Effector memory CD8-positive, alpha-beta T cell (primary cell): ENCODE measurements around the gene PSMD1.
"Not testable (repeated sequence)": the region's sequence is repeated elsewhere in the genome, so short reads cannot be mapped to it uniquely, and the experiment has no call there.

ENCODE experiments used
- ATAC-seq: fragments of 150-1000 bp; cut with Tn5 transposase; replicated peaks from 2 replicates; pipeline ENCODE4 v1.10.0; 2021; ENCODE audit warnings: mild to moderate bottlenecking, moderate library complexity
- DNase-seq, 3 experiments: peaks; one replicate each; pipeline ENCODE4 v3.0.0; 2021
- H3K27ac Mint-ChIP-seq, 2 donors: one replicate each; pipeline ENCODE4 v1.8.0; 2022; ENCODE audit warnings: mild to moderate bottlenecking in 2 of 2, mixed read lengths in 2 of 2, moderate library complexity in 2 of 2
- H3K27me3 Mint-ChIP-seq, 2 donors: one replicate each; pipeline ENCODE4 v1.8.0; 2022; ENCODE audit warnings: mixed read lengths in 2 of 2
- H3K36me3 Mint-ChIP-seq: one replicate; pipeline ENCODE4 v1.8.0; 2022; ENCODE audit warnings: mild to moderate bottlenecking, moderate library complexity, mixed read lengths; ENCODE audit not compliant: insufficient read depth
- H3K4me1 Mint-ChIP-seq, 2 donors: one replicate each; pipeline ENCODE4 v1.8.0; 2022; ENCODE audit warnings: low read depth in 2 of 2, mixed read lengths in 2 of 2
- H3K4me3 Mint-ChIP-seq, 2 donors: one replicate each; pipeline ENCODE4 v1.8.0; 2022; ENCODE audit warnings: mild to moderate bottlenecking in 2 of 2, mixed read lengths in 2 of 2, moderate library complexity in 2 of 2
- H3K9me3 Mint-ChIP-seq, 2 donors: one replicate each; pipeline ENCODE4 v1.8.0; 2022; ENCODE audit warnings: mixed read lengths in 2 of 2

PSMD1 gene

DNA sequence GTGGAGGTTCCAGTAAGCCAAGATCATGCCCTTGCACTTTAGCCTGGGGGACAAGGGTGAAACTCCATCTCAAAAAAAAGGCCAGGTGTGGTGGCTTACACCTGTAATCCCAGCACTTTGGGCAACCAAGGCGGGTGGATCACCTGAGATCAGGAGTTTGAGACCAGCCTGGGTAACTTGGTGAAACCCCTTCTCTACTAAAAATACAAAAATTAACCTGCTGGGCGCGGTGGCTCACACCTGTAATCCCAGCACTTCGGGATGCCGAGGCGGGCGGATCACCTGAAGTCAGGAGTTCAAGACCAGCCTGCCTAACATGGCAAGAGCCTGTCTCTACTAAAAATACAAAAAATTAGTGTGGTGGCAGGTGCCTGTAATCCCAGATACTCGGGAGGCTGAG, 84.1 kb downstream of the PSMD1 start:
- H3K4me3 Mint-ChIP-seq, DNase-seq, H3K27me3 Mint-ChIP-seq, ATAC-seq, H3K4me1 Mint-ChIP-seq, H3K9me3 Mint-ChIP-seq, H3K27ac Mint-ChIP-seq: not testable (repeated sequence)
- peaks cover 18% of the 10 kb centered on the region for H3K36me3 Mint-ChIP-seq

DNA sequence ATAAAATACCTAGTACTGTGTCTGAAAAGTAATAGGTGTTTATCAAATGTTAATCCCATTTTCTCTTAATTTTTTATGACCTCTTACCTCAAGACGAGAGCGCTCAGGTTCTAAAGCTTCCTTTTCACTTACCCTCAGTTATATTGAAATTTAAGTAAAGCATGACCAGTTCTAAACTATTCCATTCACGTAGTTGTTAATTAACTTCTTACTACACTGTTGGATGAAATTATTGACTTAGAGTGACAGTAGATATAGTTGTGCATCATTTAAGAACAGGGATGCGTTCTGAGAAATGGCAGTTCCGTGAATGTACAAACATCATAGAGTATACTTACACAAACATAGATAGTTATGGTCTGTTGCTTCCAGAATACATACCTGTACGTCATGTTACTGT, 88.2 kb downstream of the PSMD1 start:
- H3K4me3 Mint-ChIP-seq = no peak overlapping the region
- H3K4me1 Mint-ChIP-seq = peaks cover 0 to 4% of the 10 kb centered on the region in 2 donors
- peaks cover 35% of the 10 kb centered on the region for H3K36me3 Mint-ChIP-seq

DNA sequence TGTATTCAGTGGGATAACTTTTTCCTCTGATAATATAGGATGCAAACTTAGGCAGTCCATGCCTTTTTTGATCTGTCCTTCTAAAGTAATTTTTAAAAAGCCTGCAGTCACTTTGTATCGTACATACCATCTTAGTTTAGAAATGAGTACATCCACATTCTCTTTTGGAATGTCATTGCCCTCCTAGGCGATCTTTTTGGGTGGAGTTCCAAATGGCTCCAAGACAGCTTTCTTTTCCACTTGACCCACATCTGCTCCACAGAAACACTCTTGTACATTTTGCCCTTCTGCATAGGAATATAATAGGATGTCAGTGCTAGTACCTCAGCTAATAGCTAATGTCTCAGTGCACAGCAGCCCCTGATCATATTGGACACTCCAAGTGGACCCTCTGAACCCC, 90.0 kb downstream of the PSMD1 start:
- peaks cover 29% of the 10 kb centered on the region for H3K36me3 Mint-ChIP-seq

More for the DNA sequence above, 88.2 kb downstream of the PSMD1 start:
- Mint-ChIP-seq H3K27me3 (no peaks in the 10 kb centered on the region), H3K9me3 (no peaks in the 10 kb centered on the region), H3K27ac (no peak overlapping the region)
- ATAC-seq (no peak), DNase-seq (no peak)

DNA sequence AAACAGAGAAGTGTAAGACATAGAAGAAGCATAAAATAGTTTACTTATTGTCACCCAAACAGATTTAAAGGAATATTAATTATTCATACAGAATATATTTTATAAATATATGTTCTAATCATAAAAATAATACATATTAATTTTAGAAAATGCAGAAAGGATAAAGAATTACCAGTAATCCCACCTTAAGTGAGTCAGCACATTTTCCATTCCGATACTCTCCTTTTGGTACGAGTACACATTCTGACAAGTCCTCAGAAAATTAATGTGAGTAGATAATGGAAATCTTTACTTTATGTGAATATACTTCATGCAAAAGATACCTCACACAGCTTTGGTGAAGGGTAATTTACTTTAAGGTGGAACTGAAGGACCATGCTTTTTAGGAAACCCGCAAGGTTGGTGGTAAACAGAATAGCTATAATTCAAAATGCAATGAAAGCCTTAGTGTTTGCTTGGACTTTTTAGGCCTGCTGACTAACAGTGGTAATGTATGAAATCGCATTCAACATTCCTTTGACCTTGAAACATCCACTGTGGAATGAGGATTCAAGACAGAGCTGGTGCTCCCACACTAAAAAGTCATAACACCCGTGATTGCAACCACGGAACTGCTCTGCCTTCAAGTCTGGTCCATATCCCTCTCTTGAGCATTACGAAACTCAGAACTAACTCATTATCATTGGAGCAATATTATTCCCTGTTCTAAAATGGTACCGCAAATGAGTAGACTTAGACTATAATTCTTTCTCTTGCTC, 96.3 kb downstream of the PSMD1 start:
- Mint-ChIP-seq H3K27me3 (no peaks in the 10 kb centered on the region), H3K36me3 (peaks cover 25% of the 10 kb centered on the region), H3K9me3 (no peaks in the 10 kb centered on the region), H3K4me3 (no peak overlapping the region), H3K4me1 (no peaks in the 10 kb centered on the region), H3K27ac (no peak overlapping the region)
- no peak for DNase-seq
- no peak for ATAC-seq

More for the DNA sequence above, 90.0 kb downstream of the PSMD1 start:
- no peaks in the 10 kb centered on the region for H3K27me3 Mint-ChIP-seq
- H3K9me3 Mint-ChIP-seq = no peaks in the 10 kb centered on the region
- H3K4me3 Mint-ChIP-seq = no peak overlapping the region
- H3K4me1 Mint-ChIP-seq = no peaks in the 10 kb centered on the region
- peak overlapping the region in 1 of 2 donors; percentile 26 for H3K27ac Mint-ChIP-seq
- DNase-seq = no peak
- no peak for ATAC-seq

DNA sequence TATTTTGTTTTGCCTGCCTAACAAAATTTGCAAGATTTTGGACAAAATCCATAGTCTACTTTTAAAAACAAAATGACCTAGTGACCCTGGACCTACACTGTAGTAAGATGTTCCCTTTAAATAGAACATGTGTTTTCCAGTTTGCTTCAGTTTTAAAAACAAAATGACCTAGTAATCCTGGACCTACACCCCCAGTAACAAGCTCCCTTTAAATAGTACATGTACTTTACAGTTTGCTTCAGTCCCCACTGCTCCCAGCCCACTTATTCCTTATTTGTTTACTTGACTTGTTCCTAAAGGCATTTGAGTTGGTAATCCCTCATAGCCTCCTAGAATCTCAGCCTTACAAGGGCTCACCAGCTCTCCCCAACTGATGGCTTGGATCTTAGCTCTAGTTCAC, 102.6 kb downstream of the PSMD1 start:
- Mint-ChIP-seq H3K27ac (peak overlapping the region; percentile 17 to 52), H3K36me3 (peaks cover 24% of the 10 kb centered on the region)
- no peak for DNase-seq

DNA sequence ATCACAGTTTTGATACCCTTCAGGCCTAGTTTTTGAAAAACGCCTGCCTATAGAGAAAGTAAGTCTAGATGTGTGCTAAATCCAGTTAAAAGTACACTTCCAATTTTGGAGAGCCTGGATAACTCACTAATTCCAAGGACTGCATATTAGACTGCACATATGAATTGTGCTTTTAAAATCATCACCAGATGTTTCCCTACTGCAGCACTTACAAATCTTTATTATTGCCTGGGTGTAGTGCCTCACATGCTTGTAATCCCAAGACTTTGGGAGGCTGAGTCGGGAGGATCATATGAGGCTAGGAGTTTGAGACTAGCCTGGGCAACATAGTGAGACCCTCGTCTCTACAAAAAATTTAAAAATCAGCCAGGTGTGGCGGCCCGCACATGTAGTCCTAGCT, 104.0 kb downstream of the PSMD1 start:
- Mint-ChIP-seq H3K4me3 (no peak overlapping the region), H3K4me1 (peaks cover 5 to 10% of the 10 kb centered on the region in 2 donors), H3K27me3 (no peaks in the 10 kb centered on the region), H3K9me3 (no peaks in the 10 kb centered on the region), H3K27ac (peak overlapping the region; percentile 11 to 65), H3K36me3 (peaks cover 34% of the 10 kb centered on the region)
- DNase-seq (no peak), ATAC-seq (no peak)

More for the DNA sequence above, 102.6 kb downstream of the PSMD1 start:
- no peaks in the 10 kb centered on the region for H3K27me3 Mint-ChIP-seq
- H3K9me3 Mint-ChIP-seq = no peaks in the 10 kb centered on the region
- ATAC-seq = no peak
- H3K4me1 Mint-ChIP-seq = peaks cover 5 to 10% of the 10 kb centered on the region in 2 donors
- H3K4me3 Mint-ChIP-seq = no peak overlapping the region

DNA sequence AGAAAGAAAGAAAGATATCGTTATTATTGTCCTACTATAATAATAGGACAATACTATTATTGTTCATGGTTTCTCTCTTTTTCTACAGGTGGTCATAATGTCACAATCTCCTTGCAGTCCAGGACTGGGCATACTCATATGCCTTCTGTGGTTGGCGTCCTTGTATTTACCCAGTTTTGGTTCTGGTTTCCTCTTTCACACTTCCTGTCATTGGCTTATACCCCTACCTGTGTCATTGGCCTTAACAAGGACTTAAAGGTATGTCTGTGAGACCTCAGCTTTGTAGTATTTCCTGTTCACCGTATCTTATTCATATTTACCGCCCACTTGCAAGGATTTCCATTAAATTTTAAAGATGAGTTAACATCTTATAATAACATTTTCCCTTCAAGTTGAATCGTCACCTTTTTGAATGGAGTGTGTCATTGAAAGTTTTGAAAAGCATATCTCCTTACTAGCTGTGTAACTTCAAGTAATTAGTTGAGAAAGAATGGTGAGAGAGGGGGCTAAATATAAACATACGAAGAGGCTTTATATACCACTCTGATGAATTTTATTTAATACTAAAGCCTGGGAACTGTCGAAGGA, 104.7 kb downstream of the PSMD1 start:
- H3K27ac Mint-ChIP-seq = peak overlapping the region; percentile 11 to 65
- H3K27me3 Mint-ChIP-seq = no peaks in the 10 kb centered on the region
- peaks cover 5 to 10% of the 10 kb centered on the region in 2 donors for H3K4me1 Mint-ChIP-seq
- DNase-seq (no peak), ATAC-seq (no peak)
- H3K36me3 Mint-ChIP-seq = peaks cover 39% of the 10 kb centered on the region
- no peak overlapping the region for H3K4me3 Mint-ChIP-seq
- H3K9me3 Mint-ChIP-seq = no peaks in the 10 kb centered on the region

DNA sequence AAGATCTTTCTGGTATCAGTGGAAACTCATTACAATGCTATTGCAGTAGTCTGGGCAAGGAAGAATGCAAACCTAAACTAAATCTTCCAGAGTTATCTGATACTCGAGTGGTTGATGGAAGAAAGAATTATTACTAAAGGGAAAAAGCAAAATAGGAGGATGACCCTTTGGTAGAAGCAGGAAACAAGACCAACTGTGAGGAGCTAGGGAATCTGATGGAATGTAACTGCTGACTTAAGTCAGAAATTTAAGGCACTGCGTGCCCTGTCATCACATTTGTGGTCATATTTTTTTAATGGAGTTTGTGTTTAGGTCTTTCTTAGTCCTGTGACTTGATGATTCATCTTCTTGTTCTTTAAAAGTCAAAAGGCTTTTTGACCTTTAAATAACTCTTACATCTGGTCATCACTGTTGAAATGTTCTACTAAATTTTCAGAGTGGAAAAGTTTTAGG, 105.2 kb downstream of the PSMD1 start:
- H3K36me3 Mint-ChIP-seq = peaks cover 45% of the 10 kb centered on the region

DNA sequence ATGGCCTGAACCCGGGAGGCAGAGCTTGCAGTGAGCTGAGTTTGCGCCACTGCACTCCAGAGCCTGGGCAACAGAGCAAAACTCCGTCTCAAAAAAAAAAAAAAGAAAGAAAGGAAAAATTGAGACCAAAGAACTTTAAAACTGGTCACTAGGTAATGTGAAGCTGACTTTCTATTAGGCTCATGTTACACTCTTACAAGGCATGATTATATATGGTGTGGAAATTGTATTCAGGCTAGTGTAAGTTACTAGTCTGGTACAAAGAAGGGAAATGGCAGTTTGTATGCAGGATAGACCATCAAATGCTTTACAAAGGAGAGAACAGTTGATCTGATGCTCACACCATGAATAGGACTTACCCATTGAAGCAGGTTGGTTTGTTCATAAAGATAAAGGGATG, 106.3 kb downstream of the PSMD1 start:
- Mint-ChIP-seq H3K9me3 (no peaks in the 10 kb centered on the region), H3K4me3 (no peak overlapping the region), H3K27me3 (no peaks in the 10 kb centered on the region), H3K4me1 (peaks cover 5 to 10% of the 10 kb centered on the region in 2 donors), H3K36me3 (peaks cover 45% of the 10 kb centered on the region), H3K27ac (peak overlapping the region in 1 of 2 donors; percentile 45)
- ATAC-seq (no peak), DNase-seq (no peak)

More for the DNA sequence above, 105.2 kb downstream of the PSMD1 start:
- Mint-ChIP-seq H3K9me3 (no peaks in the 10 kb centered on the region), H3K27ac (peak overlapping the region; percentile 11 to 65), H3K27me3 (no peaks in the 10 kb centered on the region), H3K4me1 (peaks cover 5 to 10% of the 10 kb centered on the region in 2 donors), H3K4me3 (no peak overlapping the region)
- no peak for DNase-seq
- ATAC-seq = no peak

DNA sequence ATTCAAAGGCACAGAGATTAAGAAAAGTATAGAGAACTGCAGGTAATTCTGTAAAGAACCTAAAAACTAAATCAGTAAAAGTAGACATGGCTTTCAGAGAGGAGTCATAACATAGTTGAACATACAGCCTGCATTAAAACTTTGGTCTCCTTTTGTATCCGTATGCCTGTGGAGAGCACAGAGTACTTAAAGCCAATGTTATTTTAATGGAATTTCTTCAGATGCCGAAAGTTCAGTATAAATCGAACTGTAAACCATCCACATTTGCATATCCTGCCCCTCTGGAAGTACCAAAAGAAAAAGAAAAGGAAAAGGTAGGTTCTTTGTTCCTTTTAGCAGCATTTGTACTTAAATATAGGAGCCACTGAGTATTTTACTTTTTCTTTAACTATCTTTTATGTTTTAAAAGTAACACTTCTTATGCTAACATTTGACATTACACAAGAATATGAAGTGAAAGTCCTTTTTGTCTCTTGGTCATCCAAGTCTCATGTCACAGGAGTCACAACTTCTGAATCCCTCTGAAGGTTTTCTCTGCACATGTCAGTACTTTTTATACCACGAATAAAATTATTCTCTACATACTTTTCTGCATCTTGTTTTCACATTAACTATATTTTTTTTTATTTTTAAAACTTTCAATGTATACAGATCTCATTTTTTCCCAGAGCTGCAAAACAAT, 106.9 kb downstream of the PSMD1 start:
- no peak for ATAC-seq
- Mint-ChIP-seq H3K4me1 (peaks cover 5 to 10% of the 10 kb centered on the region in 2 donors), H3K9me3 (no peaks in the 10 kb centered on the region), H3K27ac (peak overlapping the region in 1 of 2 donors; percentile 45), H3K36me3 (peaks cover 49% of the 10 kb centered on the region), H3K27me3 (no peaks in the 10 kb centered on the region), H3K4me3 (no peak overlapping the region)
- DNase-seq = no peak

DNA sequence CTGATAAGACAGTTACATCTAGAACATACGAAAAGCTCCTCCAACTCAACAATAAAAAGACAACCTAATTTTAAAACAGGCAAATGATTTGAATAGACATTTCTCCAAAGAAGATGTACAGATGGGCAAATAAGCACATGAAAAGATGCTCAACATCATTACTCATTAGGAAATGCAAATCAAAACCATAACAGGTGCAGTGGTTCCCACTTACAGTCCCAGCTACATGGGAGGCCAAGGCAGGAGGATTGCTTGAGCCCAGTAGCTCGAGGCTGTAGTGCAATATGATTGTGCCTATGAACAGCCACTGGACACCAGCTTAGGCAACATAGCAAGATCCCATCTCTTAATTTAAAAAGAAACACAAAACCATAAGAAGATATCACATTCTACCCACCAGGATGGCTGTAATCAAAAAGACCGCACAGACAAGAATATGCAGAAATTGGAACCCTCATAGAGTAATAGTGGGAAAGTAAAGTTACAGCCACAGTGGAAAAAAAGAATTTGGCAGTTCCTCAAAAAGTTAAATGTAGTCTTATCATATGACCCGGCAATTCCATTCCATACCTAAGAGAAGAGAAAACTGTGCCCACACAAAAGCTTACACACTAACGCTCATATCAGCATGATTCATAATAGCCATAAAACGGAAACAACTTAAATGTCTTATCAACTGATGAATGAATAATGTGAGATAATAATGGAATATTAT, 111.2 kb downstream of the PSMD1 start:
- H3K27me3 Mint-ChIP-seq = no peaks in the 10 kb centered on the region
- no peaks in the 10 kb centered on the region for H3K9me3 Mint-ChIP-seq
- H3K36me3 Mint-ChIP-seq = peaks cover 60% of the 10 kb centered on the region
- no peak for ATAC-seq
- H3K4me1 Mint-ChIP-seq = no peaks in the 10 kb centered on the region
- no peak overlapping the region for H3K4me3 Mint-ChIP-seq
- peak overlapping the region in 1 of 2 donors; percentile 11 for H3K27ac Mint-ChIP-seq
- DNase-seq = no peak

DNA sequence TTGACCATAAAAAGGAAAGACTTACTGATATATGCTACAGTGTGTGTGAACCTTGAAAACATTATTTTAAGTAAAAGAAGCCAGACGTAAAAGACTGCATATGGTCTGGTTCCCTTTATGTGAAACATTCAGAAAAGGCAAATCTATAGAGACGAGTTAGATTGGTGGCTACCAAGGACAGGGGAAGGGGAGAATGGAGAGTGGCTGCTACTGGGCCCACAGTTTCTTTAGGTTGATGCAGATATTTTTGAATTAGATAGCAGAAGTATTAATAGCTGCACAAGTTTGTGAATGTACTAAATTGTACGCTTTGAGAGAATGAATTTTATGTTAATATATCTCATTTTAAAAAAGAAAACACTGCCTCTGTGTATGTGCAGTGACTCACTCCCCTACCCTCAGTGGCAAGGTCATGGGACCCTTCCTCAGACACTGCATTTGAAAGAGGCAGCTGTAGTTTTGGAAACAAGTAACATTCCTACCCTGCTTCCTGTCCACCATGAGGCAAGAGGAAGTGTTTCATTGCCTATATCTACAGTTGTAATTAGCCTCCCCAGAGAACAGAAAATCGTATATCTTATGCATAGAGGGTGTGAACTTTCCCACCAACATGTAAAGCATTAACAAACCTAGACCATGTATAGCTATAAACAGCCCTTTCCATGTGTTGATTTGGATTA, 111.9 kb downstream of the PSMD1 start:
- peaks cover 56% of the 10 kb centered on the region for H3K36me3 Mint-ChIP-seq
- no peaks in the 10 kb centered on the region for H3K9me3 Mint-ChIP-seq
- H3K4me1 Mint-ChIP-seq = no peaks in the 10 kb centered on the region
- no peak for ATAC-seq
- H3K27ac Mint-ChIP-seq = peak overlapping the region in 1 of 2 donors; percentile 11
- no peak for DNase-seq
- no peaks in the 10 kb centered on the region for H3K27me3 Mint-ChIP-seq
- H3K4me3 Mint-ChIP-seq = no peak overlapping the region

DNA sequence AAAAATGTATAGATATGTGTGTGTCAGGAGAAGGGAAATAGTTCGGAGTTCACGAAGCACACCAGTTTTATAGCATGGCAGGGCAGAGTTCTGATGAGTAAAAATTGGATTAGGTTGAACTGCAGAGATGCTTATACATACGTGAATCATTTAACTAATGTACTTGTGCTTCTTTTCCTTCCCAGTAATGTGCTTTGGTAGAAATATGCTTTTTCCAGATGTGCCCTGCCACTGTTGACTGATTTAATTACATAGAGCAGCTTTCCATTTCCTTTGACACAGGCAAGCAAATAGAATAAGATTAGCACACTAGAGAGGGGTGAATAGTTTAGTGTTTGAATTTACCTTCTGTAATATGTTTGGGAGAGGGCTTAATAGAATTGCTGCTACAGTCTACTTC, 112.8 kb downstream of the PSMD1 start:
- ATAC-seq (no peak), DNase-seq (no peak)
- Mint-ChIP-seq H3K36me3 (peaks cover 53% of the 10 kb centered on the region), H3K27ac (no peak overlapping the region), H3K27me3 (no peaks in the 10 kb centered on the region), H3K4me1 (no peaks in the 10 kb centered on the region), H3K4me3 (no peak overlapping the region), H3K9me3 (no peaks in the 10 kb centered on the region)
